H9 (cell line): ENCODE data around the gene CCNY. TPM values are rescaled to one million over a fixed set of nuclear protein-coding genes. Genes with fewer than 3 reads are reported as not detected.
A peak's percentile ranks its signal among the peaks of the same experiment; 100 is the strongest.

ENCODE experiments used
- DNase-seq: peaks from one replicate; pipeline ENCODE4 v3.0.0-alpha.2; 2017
- H2AFZ ChIP-seq: one replicate; pipeline ENCODE4 v1.6.1; 2013; ENCODE audit warnings: mild to moderate bottlenecking, low read length, control low read depth, moderate library complexity
- H2AK5ac ChIP-seq: 2 replicates; pipeline ENCODE4 v1.6.1; 2013; ENCODE audit warnings: low read length, control low read depth, mixed read lengths; ENCODE audit not compliant: insufficient read length
- H2BK120ac ChIP-seq: one replicate; pipeline ENCODE4 v1.6.1; 2013; ENCODE audit warnings: low read depth, mild to moderate bottlenecking, low read length, control low read depth, inconsistent platforms; ENCODE audit not compliant: poor library complexity, severe bottlenecking
- H2BK12ac ChIP-seq: 2 replicates; pipeline ENCODE4 v1.6.1; 2013; ENCODE audit warnings: low read length, control low read depth, mixed read lengths, low read depth; ENCODE audit not compliant: insufficient read length
- H2BK15ac ChIP-seq: 2 replicates; pipeline ENCODE4 v1.6.1; 2013; ENCODE audit warnings: low read depth, low read length, control low read depth
- H2BK20ac ChIP-seq: one replicate; pipeline ENCODE4 v1.6.1; 2013; ENCODE audit warnings: low read depth, mild to moderate bottlenecking, low read length, control low read depth, inconsistent platforms; ENCODE audit not compliant: poor library complexity, severe bottlenecking
- H2BK5ac ChIP-seq: 2 replicates; pipeline ENCODE4 v1.6.1; 2013; ENCODE audit warnings: low read length, control low read depth, mixed read lengths; ENCODE audit not compliant: insufficient read length
- H3K14ac ChIP-seq: 2 replicates; pipeline ENCODE4 v1.6.1; 2013; ENCODE audit warnings: low read length, control low read depth; ENCODE audit not compliant: insufficient read depth
- H3K18ac ChIP-seq: 2 replicates; pipeline ENCODE4 v1.6.1; 2013; ENCODE audit warnings: low read depth, mild to moderate bottlenecking, mixed read lengths, low read length, control low read depth; ENCODE audit not compliant: insufficient read length
- H3K23ac ChIP-seq: 2 replicates; pipeline ENCODE4 v1.6.1; 2013; ENCODE audit warnings: low read length, control low read depth, mixed read lengths, low read depth; ENCODE audit not compliant: insufficient read length
- H3K23me2 ChIP-seq: 2 replicates; pipeline ENCODE4 v1.6.1; 2013; ENCODE audit warnings: low read depth, mild to moderate bottlenecking, mixed read lengths, low read length, control low read depth; ENCODE audit not compliant: insufficient read length, poor library complexity, severe bottlenecking
- H3K27ac ChIP-seq: 2 replicates; pipeline ENCODE4 v1.5.1; 2013; ENCODE audit warnings: low read length, control low read depth, mixed read lengths, low read depth; ENCODE audit not compliant: insufficient read length
- H3K27me3 ChIP-seq: 2 replicates; pipeline ENCODE4 v1.6.1; 2013; ENCODE audit warnings: low read length, control low read depth, inconsistent platforms; ENCODE audit not compliant: insufficient read depth
- H3K4ac ChIP-seq: 2 replicates; pipeline ENCODE4 v1.6.1; 2013; ENCODE audit warnings: low read depth, mild to moderate bottlenecking, control low read depth, inconsistent platforms, low read length, moderate library complexity
- H3K4me1 ChIP-seq: 2 replicates; pipeline ENCODE4 v1.6.1; 2013; ENCODE audit warnings: low read length, control low read depth, inconsistent platforms; ENCODE audit not compliant: insufficient read depth
- H3K4me2 ChIP-seq: 2 replicates; pipeline ENCODE4 v1.6.1; 2013; ENCODE audit warnings: low read length, control low read depth, mixed read lengths; ENCODE audit not compliant: insufficient read length, insufficient read depth
- H3K56ac ChIP-seq: 2 replicates; pipeline ENCODE4 v1.6.1; 2013; ENCODE audit warnings: low read depth, mild to moderate bottlenecking, mixed read lengths, low read length, control low read depth; ENCODE audit not compliant: insufficient read length
- H3K79me1 ChIP-seq: 2 replicates; pipeline ENCODE4 v1.6.1; 2013; ENCODE audit warnings: low read depth, mild to moderate bottlenecking, moderate library complexity, low read length, control low read depth, inconsistent platforms; ENCODE audit not compliant: insufficient read depth, poor library complexity, severe bottlenecking
- H3K79me2 ChIP-seq: 2 replicates; pipeline ENCODE4 v1.6.1; 2013; ENCODE audit warnings: low read length, control low read depth, inconsistent platforms; ENCODE audit not compliant: insufficient read depth
- H3K9ac ChIP-seq: 2 replicates; pipeline ENCODE4 v1.6.1; 2013; ENCODE audit warnings: low read length, control low read depth, mixed read lengths; ENCODE audit not compliant: insufficient read length; ENCODE audit errors: extremely low read depth
- H3K9me3 ChIP-seq: one replicate; pipeline ENCODE4 v1.6.1; 2013; ENCODE audit warnings: low read depth, low read length, inconsistent platforms; ENCODE audit not compliant: control insufficient read depth
- H3T11ph ChIP-seq: one replicate; pipeline ENCODE4 v1.6.1; 2013; ENCODE audit warnings: mild to moderate bottlenecking, low read length, control low read depth, inconsistent platforms
- H4K20me1 ChIP-seq: one replicate; pipeline ENCODE4 v1.6.1; 2013; ENCODE audit not compliant: control insufficient read depth, insufficient read length, insufficient read depth
- H4K5ac ChIP-seq: 2 replicates; pipeline ENCODE4 v1.6.1; 2013; ENCODE audit warnings: low read depth, mild to moderate bottlenecking, mixed read lengths, low read length, control low read depth; ENCODE audit not compliant: insufficient read length
- H4K8ac ChIP-seq: replicated peaks from 2 replicates; pipeline ENCODE4 v1.6.1; 2013; ENCODE audit warnings: low read length, control low read depth, mixed read lengths, low read depth; ENCODE audit not compliant: insufficient read length
- H4K91ac ChIP-seq: 2 replicates; pipeline ENCODE4 v1.6.1; 2013; ENCODE audit warnings: low read depth, mild to moderate bottlenecking, moderate library complexity, mixed read lengths, low read length, control low read depth; ENCODE audit not compliant: insufficient read length
- H3K27ac Mint-ChIP-seq, 3 experiments: 2 replicates in 2 of 3; 3 replicates in 1 of 3; pipeline ENCODE4 v1.8.0; 2020 to 2021; ENCODE audit warnings: mixed read lengths in 3 of 3, mild to moderate bottlenecking in 1 of 3, moderate library complexity in 1 of 3
- H3K27me3 Mint-ChIP-seq: 2 replicates; pipeline ENCODE4 v1.8.0; 2021; ENCODE audit warnings: low read depth, mild to moderate bottlenecking, moderate library complexity, mixed read lengths
- H3K36me3 Mint-ChIP-seq, 3 experiments: 2 replicates in 2 of 3; 3 replicates in 1 of 3; pipeline ENCODE4 v1.8.0; 2020 to 2021; ENCODE audit warnings: low read depth in 3 of 3, mixed read lengths in 3 of 3; ENCODE audit not compliant: insufficient read depth in 1 of 3
- H3K4me1 Mint-ChIP-seq, 2 experiments: 2 replicates each; pipeline ENCODE4 v1.8.0; 2020; ENCODE audit warnings: mixed read lengths in 2 of 2
- H3K4me3 Mint-ChIP-seq, 2 experiments: 2 replicates in 1 of 2; 3 replicates in 1 of 2; pipeline ENCODE4 v1.8.0; 2020 to 2021; ENCODE audit warnings: mild to moderate bottlenecking in 2 of 2, mixed read lengths in 2 of 2, moderate library complexity in 1 of 2
- H3K9me3 Mint-ChIP-seq, 2 experiments: 2 replicates in 1 of 2; 3 replicates in 1 of 2; pipeline ENCODE4 v1.8.0; 2020; ENCODE audit warnings: mild to moderate bottlenecking in 2 of 2, mixed read lengths in 2 of 2, moderate library complexity in 1 of 2
- CTCF ChIP-seq: fragments of 200-600 bp; sonication (generic); conservative IDR thresholded peaks from 3 replicates; pipeline ENCODE4 v1.8.0; 2021; ENCODE audit warnings: antibody characterized with exemption, mild to moderate bottlenecking
- WGBS: extraction: QIAGEN DNeasy Blood & Tissue Kit; methylation state at CpG from one replicate; pipeline ENCODE4 v1.1.7; 2013; ENCODE audit warnings: missing lambda C conversion rate, low lambda C conversion rate, mixed read lengths; ENCODE audit not compliant: insufficient read length; ENCODE audit errors: extremely low coverage; 5-methylcytosine and 5-hydroxymethylcytosine counted together
- total RNA-seq: library from RNA; stranded (reverse); gene quantifications from 2 replicates; pipeline ENCODE4 v1.2.1, GENCODE V29; 2021

The CCNY gene
- total RNA-seq, 1 experiment from 2014 or later = 62.1 TPM

GRCh38 chr10:35510891-35511290 lies 174.6 kb downstream of the CCNY start:
- Histone ChIP-seq H3K27ac (no peak overlapping the region), H3K14ac (no peak overlapping the region; the same call in 1 of the 2 replicates), H3K9me3 (no peaks in the 10 kb centered on the region), H4K91ac (no peak overlapping the region), H3K23ac (no peak overlapping the region), H2AFZ (no peak overlapping the region), H4K20me1 (no peaks in the 10 kb centered on the region), H3K4me2 (no peak overlapping the region), H2BK5ac (no peak overlapping the region), H3K79me2 (no peaks in the 10 kb centered on the region), H3K9ac (no peak overlapping the region), H3T11ph (no peak overlapping the region), H2BK120ac (no peak overlapping the region), H3K4me1 (no peaks in the 10 kb centered on the region), H2BK12ac (no peak overlapping the region), H2BK15ac (no peak overlapping the region), H3K27me3 (no peaks in the 10 kb centered on the region), H3K4ac (no peak overlapping the region), H4K5ac (no peak overlapping the region), H3K56ac (no peak overlapping the region), H3K18ac (no peak overlapping the region), H3K79me1 (no peaks in the 10 kb centered on the region), H4K8ac (no peak overlapping the region), H2AK5ac (no peak overlapping the region), H2BK20ac (no peak overlapping the region), H3K23me2 (no peaks in the 10 kb centered on the region)
- H3K36me3 Mint-ChIP-seq = peaks cover 5 to 9% (median 6%) of the 10 kb centered on the region in 3 experiments; a peak in 5 of 7 replicates
- no peak for DNase-seq
- H3K27ac Mint-ChIP-seq = peak overlapping the region in 1 of 3 experiments; percentile 76; a peak in 2 of 7 replicates
- H3K4me3 Mint-ChIP-seq = no peak overlapping the region
- no peaks in the 10 kb centered on the region for H3K9me3 Mint-ChIP-seq
- no CpG with 5 or more reads among the region's 8 CpGs for WGBS
- no peaks in the 10 kb centered on the region for H3K27me3 Mint-ChIP-seq
- no peak for TF ChIP-seq CTCF
- peaks cover 8 to 12% of the 10 kb centered on the region in 2 experiments for H3K4me1 Mint-ChIP-seq
